ENCODE data around the gene PHAX. TPM values are rescaled to one million over a fixed set of nuclear protein-coding genes. Genes with fewer than 3 reads are reported as not detected.
"Not testable (repeated sequence)": the region's sequence is repeated elsewhere in the genome, so short reads cannot be mapped to it uniquely, and the experiment has no call there.

The PHAX gene
- polyA plus RNA-seq (42.7 to 86.4 TPM (median 63.0 TPM) in 3 replicates), polyA minus RNA-seq (20.5 to 46.3 TPM (median 24.6 TPM) in 3 replicates)
- 109 TPM for polyA plus RNA-seq (2011; ENCODE audit: low read depth)
- 49.1 and 58.3 TPM in 2 replicates for polyA plus RNA-seq (2011; cell fraction: cytosol; rRNA removed)
- polyA plus RNA-seq (2011; cell fraction: nucleus; rRNA removed), result 39.8 and 66.1 TPM in 2 replicates
- 56.2 and 59.9 TPM in 2 replicates for polyA plus RNA-seq (2012; ENCODE audit: low replicate concordance)
- 25.1 TPM for polyA minus RNA-seq (2011; cell fraction: cytosol; rRNA and poly(A)+ RNA removed)
- 31.2 and 43.5 TPM in 2 replicates for polyA minus RNA-seq (2011; cell fraction: nucleus; rRNA and poly(A)+ RNA removed)

- peak within 1 kb of the TSS; percentile 94 for H3K4me2 ChIP-seq (ENCODE audit: control insufficient read depth, extremely low read depth, insufficient read depth, low read depth, low read length)
- H3K27ac ChIP-seq (ENCODE audit: control insufficient read depth, insufficient read depth, low read length), result peak within 1 kb of the TSS; percentile 86
- H3K9me1 ChIP-seq (ENCODE audit: control insufficient read depth, extremely low read depth, insufficient read depth, low read length), result no peaks in the 10 kb centered on the region
- peak within 1 kb of the TSS; percentile 90 for H3K9ac ChIP-seq (ENCODE audit: control insufficient read depth, extremely low read depth, insufficient read depth, low read length)
- dilution Hi-C loops (cut with MboI; ENCODE audit: extremely low pct_ligation_motif_present, low sequenced_read_pairs), result no loop called here
- H3K27me3 ChIP-seq (ENCODE audit: control insufficient read depth, extremely low read depth, insufficient read depth, low read length), result no peaks in the 10 kb centered on the region
- peak within 1 kb of the TSS; percentile 98 to 99 (median 99) for H3K4me3 ChIP-seq (ENCODE audit: control insufficient read depth in 2 of 3, extremely low read depth in 1 of 3, insufficient read depth in 2 of 3, low read depth in 1 of 3, low read length in 3 of 3)
- TF ChIP-seq EZH2 (IDR thresholded peaks at IDR 0.05; ENCODE audit: low read length) (no peak), CTCF (optimal IDR thresholded peaks at IDR 0.05 in 1 of 3, IDR thresholded peaks at IDR 0.05 in 1 of 3, conservative IDR thresholded peaks at IDR 0.05 in 1 of 3; ENCODE audit: extremely low read depth in 1 of 3, insufficient read depth in 2 of 3, low read length in 3 of 3) (peak; percentile 73 to 84 (median 75))
- FAIRE-seq (no peak), DNase-seq (ENCODE audit: low read depth, low spot score) (no peak)
- H3K4me1 ChIP-seq (ENCODE audit: control insufficient read depth, extremely low read depth, insufficient read depth, low read length), result peaks cover 29% of the 10 kb centered on the region
- H4K20me1 ChIP-seq (ENCODE audit: control insufficient read depth, extremely low read depth, insufficient read depth, low read length), result no peaks in the 10 kb centered on the region
- H3K9me3 ChIP-seq (ENCODE audit: control insufficient read depth, low read depth, low read length), result no peaks in the 10 kb centered on the region
- peaks cover 4 to 8% of the 10 kb centered on the region in 2 experiments for H3K36me3 ChIP-seq (ENCODE audit: control insufficient read depth in 2 of 2, extremely low read depth in 1 of 2, insufficient read depth in 2 of 2, low read length in 2 of 2)
- H2AFZ ChIP-seq (ENCODE audit: control insufficient read depth, low read length), result peak within 1 kb of the TSS; percentile 95
- H3K79me2 ChIP-seq (ENCODE audit: control insufficient read depth, insufficient read depth, low read length), result peaks cover 46% of the 10 kb centered on the region
Observed at GRCh38 chr5:126600631-126601511, at the start of gene PHAX. Gene PHAX, plus strand, starts transcription at chr5:126600947. Its CDS starts 16 bp downstream, at chr5:126600963.

GRCh38 chr5:126552614-126553013 is 48.1 kb upstream of the PHAX start:
- no peaks in the 10 kb centered on the region for H3K9me3 ChIP-seq (ENCODE audit: control insufficient read depth, low read depth, low read length)
- H3K79me2 ChIP-seq (ENCODE audit: control insufficient read depth, insufficient read depth, low read length), result no peaks in the 10 kb centered on the region
- no peaks in the 10 kb centered on the region for H3K27me3 ChIP-seq (ENCODE audit: control insufficient read depth, extremely low read depth, insufficient read depth, low read length)
- dilution Hi-C loops (cut with MboI; ENCODE audit: extremely low pct_ligation_motif_present, low sequenced_read_pairs), result no loop called here
- H3K9me1 ChIP-seq (ENCODE audit: control insufficient read depth, extremely low read depth, insufficient read depth, low read length), result no peaks in the 10 kb centered on the region
- no peaks in the 10 kb centered on the region for H4K20me1 ChIP-seq (ENCODE audit: control insufficient read depth, extremely low read depth, insufficient read depth, low read length)
- H3K4me1 ChIP-seq (ENCODE audit: control insufficient read depth, extremely low read depth, insufficient read depth, low read length), result no peaks in the 10 kb centered on the region
- H2AFZ ChIP-seq (ENCODE audit: control insufficient read depth, low read length), result no peak overlapping the region
- H3K4me2 ChIP-seq (ENCODE audit: control insufficient read depth, extremely low read depth, insufficient read depth, low read depth, low read length), result no peak overlapping the region
- TF ChIP-seq CTCF (optimal IDR thresholded peaks at IDR 0.05 in 1 of 3, IDR thresholded peaks at IDR 0.05 in 1 of 3, conservative IDR thresholded peaks at IDR 0.05 in 1 of 3; ENCODE audit: extremely low read depth in 1 of 3, insufficient read depth in 2 of 3, low read length in 3 of 3) (no peak), EZH2 (IDR thresholded peaks at IDR 0.05; ENCODE audit: low read length) (no peak)
- peaks cover 25 to 34% of the 10 kb centered on the region in 2 experiments for H3K36me3 ChIP-seq (ENCODE audit: control insufficient read depth in 2 of 2, extremely low read depth in 1 of 2, insufficient read depth in 2 of 2, low read length in 2 of 2)
- H3K4me3 ChIP-seq (ENCODE audit: control insufficient read depth in 2 of 3, extremely low read depth in 1 of 3, insufficient read depth in 2 of 3, low read depth in 1 of 3, low read length in 3 of 3), result no peak overlapping the region
- H3K9ac ChIP-seq (ENCODE audit: control insufficient read depth, extremely low read depth, insufficient read depth, low read length), result no peak overlapping the region
- no peak overlapping the region for H3K27ac ChIP-seq (ENCODE audit: control insufficient read depth, insufficient read depth, low read length)
- FAIRE-seq, result no peak
- DNase-seq (ENCODE audit: low read depth, low spot score), result no peak

GRCh38 chr5:126555101-126555500 is 45.6 kb upstream of the PHAX start:
- H3K27ac ChIP-seq (ENCODE audit: control insufficient read depth, insufficient read depth, low read length); FAIRE-seq; dilution Hi-C loops (cut with MboI; ENCODE audit: extremely low pct_ligation_motif_present, low sequenced_read_pairs); H3K79me2 ChIP-seq (ENCODE audit: control insufficient read depth, insufficient read depth, low read length); H3K9ac ChIP-seq (ENCODE audit: control insufficient read depth, extremely low read depth, insufficient read depth, low read length); H4K20me1 ChIP-seq (ENCODE audit: control insufficient read depth, extremely low read depth, insufficient read depth, low read length); H3K9me1 ChIP-seq (ENCODE audit: control insufficient read depth, extremely low read depth, insufficient read depth, low read length); H3K27me3 ChIP-seq (ENCODE audit: control insufficient read depth, extremely low read depth, insufficient read depth, low read length); H3K9me3 ChIP-seq (ENCODE audit: control insufficient read depth, low read depth, low read length); H3K4me1 ChIP-seq (ENCODE audit: control insufficient read depth, extremely low read depth, insufficient read depth, low read length); DNase-seq (ENCODE audit: low read depth, low spot score); H3K4me2 ChIP-seq (ENCODE audit: control insufficient read depth, extremely low read depth, insufficient read depth, low read depth, low read length); H2AFZ ChIP-seq (ENCODE audit: control insufficient read depth, low read length); H3K4me3 ChIP-seq (ENCODE audit: control insufficient read depth in 2 of 3, extremely low read depth in 1 of 3, insufficient read depth in 2 of 3, low read depth in 1 of 3, low read length in 3 of 3): not testable (repeated sequence)
- H3K36me3 ChIP-seq (ENCODE audit: control insufficient read depth in 2 of 2, extremely low read depth in 1 of 2, insufficient read depth in 2 of 2, low read length in 2 of 2), result peaks cover 22 to 28% of the 10 kb centered on the region in 2 experiments
